ENCODE measurements around the gene RIC3.
"Not testable (repeated sequence)": the region's sequence is repeated elsewhere in the genome, so short reads cannot be mapped to it uniquely, and the experiment has no call there.

RIC3 gene

DNA sequence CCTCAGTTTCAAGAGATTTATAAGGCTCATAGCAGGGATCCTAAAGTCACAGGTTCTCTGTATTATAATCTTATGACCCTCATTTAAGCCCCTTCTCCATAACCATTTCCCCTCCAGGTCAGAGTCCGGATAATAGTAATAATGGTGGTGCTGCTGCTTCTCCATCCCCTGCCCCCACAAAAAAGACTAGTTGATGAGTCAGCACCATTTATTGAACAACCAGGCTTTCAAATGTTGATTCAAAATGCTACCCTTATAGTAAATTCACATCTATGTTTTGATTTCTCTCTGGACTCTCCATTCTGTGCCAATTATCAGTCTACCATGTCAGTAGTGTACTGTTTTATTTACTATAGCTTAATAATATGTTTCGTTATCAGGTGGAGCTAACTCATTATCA lies 17.6 kb upstream of the RIC3 start:
- no peak for DNase-seq

DNA sequence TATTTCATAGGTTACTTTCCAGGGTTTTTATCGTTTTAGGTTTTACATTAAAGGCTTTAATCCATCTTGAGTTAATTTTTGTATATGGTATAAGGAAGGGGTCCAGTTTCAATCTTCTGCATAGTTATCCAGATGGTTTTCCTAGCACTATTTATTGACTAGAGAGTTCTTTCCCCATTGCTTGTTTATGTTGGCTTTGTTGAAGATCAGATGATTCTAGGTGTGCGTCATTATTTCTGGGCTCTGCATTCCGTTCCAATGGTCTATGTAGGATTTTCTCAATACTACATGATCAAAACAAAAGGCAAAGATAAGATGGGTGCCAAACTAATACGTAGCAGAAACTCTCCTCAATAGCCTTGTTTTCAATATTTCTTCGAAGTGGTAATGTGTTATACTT lies 14.3 kb upstream of the RIC3 start:
- no peak for DNase-seq

DNA sequence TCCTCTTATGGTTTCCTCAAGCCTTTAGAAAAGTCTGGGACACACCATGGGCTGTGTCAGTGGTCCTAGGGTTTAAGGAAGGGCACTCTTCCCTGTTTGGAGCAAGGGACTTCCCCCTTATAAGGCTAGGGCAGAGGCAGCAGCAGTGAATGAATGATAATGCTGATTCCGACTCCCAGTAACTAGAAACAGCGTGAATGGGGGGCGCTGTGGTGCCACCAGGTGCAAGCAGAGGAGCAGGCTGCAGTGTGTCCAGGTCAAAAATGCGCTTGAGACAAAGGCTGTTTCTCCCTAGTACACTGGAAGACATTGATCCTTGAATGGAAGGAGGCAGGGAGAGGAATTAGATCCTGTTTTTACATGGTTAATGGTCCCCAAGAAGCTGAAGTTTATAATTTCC lies 11.6 kb upstream of the RIC3 start:
- no peak for DNase-seq

DNA sequence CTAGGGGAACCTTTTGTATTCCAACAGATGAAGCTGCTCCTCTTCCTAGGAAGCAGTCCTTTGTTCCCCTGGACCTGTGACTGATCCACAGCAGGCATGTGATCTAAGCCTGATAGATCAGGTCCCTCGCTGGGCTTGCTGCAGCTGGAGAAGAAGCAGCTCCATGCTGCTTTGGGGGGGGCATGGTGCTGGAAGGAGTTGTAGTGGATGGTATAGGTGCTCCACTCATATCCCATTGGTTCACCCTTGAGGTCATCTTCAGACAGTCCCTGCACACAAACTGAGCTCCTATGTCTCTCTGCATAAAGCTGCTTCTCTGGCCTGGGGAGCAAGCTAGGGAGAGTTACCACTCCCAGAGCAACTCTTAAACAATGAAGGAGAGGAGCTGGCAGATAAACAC lies 9.5 kb upstream of the RIC3 start:
- no peak for DNase-seq

DNA sequence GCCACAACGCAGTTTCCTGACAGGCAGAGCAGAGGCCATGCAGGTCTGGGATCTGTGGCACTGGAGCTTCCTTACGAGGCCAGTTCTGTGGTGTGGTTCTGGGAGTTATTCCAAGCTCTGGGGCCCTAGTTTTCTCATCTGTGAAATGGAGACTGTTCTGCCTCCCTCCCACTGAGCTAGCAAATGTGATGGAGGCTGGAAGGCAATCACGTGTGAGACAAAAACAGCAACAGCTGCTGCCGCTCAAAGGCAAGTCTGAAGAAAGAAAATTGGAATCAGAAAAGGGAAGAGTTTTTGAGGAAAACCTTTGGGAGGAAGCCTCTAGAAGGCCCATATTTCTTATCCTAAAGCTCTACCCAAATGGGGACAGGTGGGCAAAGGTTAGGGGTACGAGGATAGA lies 8.3 kb upstream of the RIC3 start:
- DNase-seq = no peak

GRCh38 chr11:8167796-8168195 lies 1.0 kb downstream of the RIC3 start:
- DNase-seq = no peak

DNA sequence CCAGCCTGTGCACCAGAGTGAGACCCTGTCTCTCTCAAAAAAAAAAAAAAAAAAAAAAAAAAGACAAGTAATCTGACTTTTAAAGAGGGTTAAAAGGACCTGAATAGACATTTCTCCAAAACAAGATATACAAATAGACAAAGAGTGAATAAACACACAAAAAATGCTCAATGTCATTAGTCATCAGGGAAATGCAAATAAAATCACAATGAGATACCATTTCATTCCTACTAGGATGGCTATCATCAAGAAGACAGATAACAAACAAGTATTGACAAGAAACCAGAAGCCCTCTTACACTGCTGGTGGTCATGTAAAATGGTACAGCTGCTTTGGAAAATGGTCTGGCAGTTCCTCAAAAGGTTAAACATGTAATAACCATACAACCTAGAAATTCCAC lies 4.1 kb downstream of the RIC3 start:
- no peak for DNase-seq

GRCh38 chr11:8161627-8162304 lies 7.1 kb downstream of the RIC3 start:
- not testable (repeated sequence) for DNase-seq

GRCh38 chr11:8156877-8157276 lies 11.9 kb downstream of the RIC3 start:
- DNase-seq = no peak

DNA sequence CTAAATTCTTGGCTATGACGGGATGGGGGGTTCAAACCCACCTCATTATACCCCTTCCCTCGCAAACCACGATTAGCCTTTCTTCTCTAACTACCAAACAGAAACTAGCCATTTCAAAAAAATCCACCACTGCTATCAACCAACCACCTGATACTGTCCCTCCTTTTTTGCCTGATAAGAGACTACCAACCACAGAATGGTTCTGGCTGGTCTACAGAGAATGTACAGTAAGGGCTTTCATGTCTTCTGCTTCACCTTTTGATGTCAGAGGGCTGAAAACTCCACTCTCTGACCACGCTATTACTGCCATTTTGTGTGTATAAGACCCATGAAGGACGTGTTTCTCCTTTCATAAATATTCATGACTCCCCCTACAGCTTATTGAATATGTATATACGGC lies 19.1 kb downstream of the RIC3 start:
- no peak for DNase-seq

- DNase-seq = no peak
These were observed 30.3 kb downstream of the RIC3 start for GRCh38 chr11:8138526-8138925.

GRCh38 chr11:8127447-8127846 lies 41.4 kb downstream of the RIC3 start:
- no peak for DNase-seq

- no peak for DNase-seq
These were observed 42.1 kb downstream of the RIC3 start for GRCh38 chr11:8126649-8127289.

DNA sequence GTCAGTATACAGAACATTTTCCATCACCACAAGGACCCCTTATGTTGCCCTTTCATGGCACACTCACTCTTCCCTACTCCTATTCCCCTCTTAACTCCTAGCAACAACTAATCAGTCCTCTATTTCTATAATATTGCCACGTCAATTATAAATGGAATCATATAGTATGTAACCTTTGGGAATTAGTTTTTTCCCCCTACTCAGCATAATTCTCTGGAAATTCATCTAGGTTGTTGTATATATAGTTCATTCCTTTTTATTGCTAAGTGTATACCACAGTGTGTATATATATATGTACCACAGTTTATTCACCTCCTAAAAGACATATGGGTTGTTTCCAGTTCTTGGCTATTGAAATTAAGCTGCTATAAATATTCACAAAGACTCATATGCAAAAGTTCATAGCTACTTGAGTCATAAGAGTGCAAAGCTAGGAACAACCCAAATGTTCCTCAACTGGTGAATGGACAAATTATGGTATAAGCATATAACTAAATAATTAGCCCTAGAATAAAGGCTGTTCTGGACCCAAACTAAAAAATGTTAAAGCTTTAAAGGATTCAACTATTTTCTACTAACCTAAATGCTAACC lies 46.6 kb downstream of the RIC3 start:
- DNase-seq = no peak

DNA sequence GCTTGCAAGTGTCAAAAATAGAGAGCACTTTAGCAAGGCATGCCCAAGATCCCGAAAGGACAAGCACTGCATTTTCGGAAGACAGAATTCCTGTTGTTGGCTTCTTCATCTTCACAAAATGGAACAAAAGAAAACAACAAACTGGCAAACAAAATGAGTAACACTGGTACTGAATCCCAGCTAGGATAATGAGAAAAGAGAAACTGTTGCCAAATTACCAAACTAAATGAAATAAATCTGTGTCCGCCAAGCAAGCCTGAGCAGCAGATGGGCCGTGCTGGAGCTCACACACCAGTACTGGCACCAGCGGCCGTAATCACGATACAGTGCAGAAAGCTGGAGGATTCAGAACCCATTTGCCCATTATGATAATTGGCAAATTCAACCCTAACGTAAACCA lies 57.2 kb downstream of the RIC3 start:
- no peak for DNase-seq

- no peak for DNase-seq
These were observed 58.4 kb downstream of the RIC3 start for GRCh38 chr11:8110396-8110795.

GRCh38 chr11:8109675-8110074 lies 59.1 kb downstream of the RIC3 start:
- DNase-seq = no peak

GRCh38 chr11:8108421-8108820 lies 60.4 kb downstream of the RIC3 start:
- DNase-seq = no peak

- no peak for DNase-seq
These were observed 61.2 kb downstream of the RIC3 start for GRCh38 chr11:8107642-8108041.

GRCh38 chr11:8106679-8107078 lies 62.1 kb downstream of the RIC3 start:
- no peak for DNase-seq

DNA sequence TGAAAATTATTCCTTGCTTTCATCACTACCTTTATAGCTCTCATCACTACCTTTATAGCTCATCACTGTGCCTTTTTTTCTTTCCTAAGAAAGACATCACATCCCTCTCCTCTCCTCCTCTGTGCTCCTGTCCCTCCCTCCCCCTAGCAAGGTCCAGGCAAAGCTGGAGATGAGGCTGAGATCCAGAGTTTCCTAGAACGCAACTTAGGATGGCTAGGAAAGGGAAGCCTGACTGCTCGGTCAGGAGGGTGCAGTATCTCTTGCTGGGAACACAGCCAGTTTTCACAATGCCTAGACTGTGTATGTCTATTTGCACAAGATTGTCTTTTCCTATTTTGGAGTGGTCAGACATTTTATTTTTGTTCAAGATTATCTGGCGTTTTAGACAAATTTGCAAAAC lies 63.2 kb downstream of the RIC3 start:
- no peak for DNase-seq

DNA sequence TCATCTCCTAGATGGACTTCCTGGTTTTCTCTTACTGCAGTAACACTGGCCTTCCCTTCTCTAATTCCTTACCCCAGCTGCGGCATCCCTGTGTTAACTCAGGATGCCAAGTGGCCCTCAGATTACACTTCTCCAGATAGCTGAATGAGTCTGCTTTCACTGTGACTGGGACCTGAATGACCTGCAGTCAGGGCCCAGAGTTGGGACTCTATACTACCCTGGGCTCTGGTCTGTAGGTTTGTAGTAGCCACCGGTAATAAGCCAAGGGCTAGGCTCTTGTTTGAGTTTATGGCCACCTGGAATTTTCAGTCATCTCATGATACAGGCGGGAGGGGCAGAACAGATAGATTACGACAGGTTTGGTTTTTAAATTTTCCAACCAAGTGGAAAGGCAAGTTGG lies 63.7 kb downstream of the RIC3 start:
- DNase-seq = no peak

- no peak for DNase-seq
These were observed 64.9 kb downstream of the RIC3 start for GRCh38 chr11:8103909-8104308.

GRCh38 chr11:8102965-8103364 lies 65.9 kb downstream of the RIC3 start:
- DNase-seq = no peak
